Measurements from ENCODE around the gene GUCA2B.

The GUCA2B gene

GRCh38 chr1:42142894-42143675 lies 10.1 kb upstream of the GUCA2B start:
- Histone ChIP-seq H3K9ac (ENCODE audit: low read depth, low read length) (no peak overlapping the region), H3K27me3 (ENCODE audit: control insufficient read depth, insufficient read depth, low read length) (peaks cover 3% of the 10 kb centered on the region; the same call in 1 of the 2 replicates), H3K4me1 (ENCODE audit: control insufficient read depth, insufficient read depth, low read length) (no peaks in the 10 kb centered on the region), H3K9me3 (ENCODE audit: control insufficient read depth, insufficient read depth, low read length) (no peaks in the 10 kb centered on the region), H3K4me3 (ENCODE audit: low read depth, low read length) (no peak overlapping the region), H3K27ac (ENCODE audit: low read depth, low read length) (no peak overlapping the region), H3K36me3 (ENCODE audit: control insufficient read depth, insufficient read depth, low read length) (no peaks in the 10 kb centered on the region)

GRCh38 chr1:42143896-42144710 lies 9.1 kb upstream of the GUCA2B start:
- Histone ChIP-seq H3K4me3 (ENCODE audit: low read depth, low read length) (no peak overlapping the region), H3K36me3 (ENCODE audit: control insufficient read depth, insufficient read depth, low read length) (no peaks in the 10 kb centered on the region), H3K27ac (ENCODE audit: low read depth, low read length) (no peak overlapping the region), H3K9ac (ENCODE audit: low read depth, low read length) (no peak overlapping the region), H3K27me3 (ENCODE audit: control insufficient read depth, insufficient read depth, low read length) (peaks cover 3% of the 10 kb centered on the region; the same call in 1 of the 2 replicates), H3K4me1 (ENCODE audit: control insufficient read depth, insufficient read depth, low read length) (no peaks in the 10 kb centered on the region), H3K9me3 (ENCODE audit: control insufficient read depth, insufficient read depth, low read length) (no peaks in the 10 kb centered on the region)

- H3K27me3 ChIP-seq (ENCODE audit: control insufficient read depth, insufficient read depth, low read length) = peaks cover 3% of the 10 kb centered on the region; the same call in 1 of the 2 replicates
- no peaks in the 10 kb centered on the region for H3K9me3 ChIP-seq (ENCODE audit: control insufficient read depth, insufficient read depth, low read length)
- H3K4me1 ChIP-seq (ENCODE audit: control insufficient read depth, insufficient read depth, low read length) = no peaks in the 10 kb centered on the region
- H3K27ac ChIP-seq (ENCODE audit: low read depth, low read length) = no peak overlapping the region
- no peaks in the 10 kb centered on the region for H3K36me3 ChIP-seq (ENCODE audit: control insufficient read depth, insufficient read depth, low read length)
- H3K4me3 ChIP-seq (ENCODE audit: low read depth, low read length) = no peak overlapping the region
- H3K9ac ChIP-seq (ENCODE audit: low read depth, low read length) = no peak overlapping the region
These were observed 8.4 kb upstream of the GUCA2B start for GRCh38 chr1:42144711-42145388.

- Histone ChIP-seq H3K4me1 (ENCODE audit: control insufficient read depth, insufficient read depth, low read length) (no peaks in the 10 kb centered on the region), H3K9ac (ENCODE audit: low read depth, low read length) (no peak overlapping the region), H3K9me3 (ENCODE audit: control insufficient read depth, insufficient read depth, low read length) (no peaks in the 10 kb centered on the region), H3K27ac (ENCODE audit: low read depth, low read length) (no peak overlapping the region), H3K4me3 (ENCODE audit: low read depth, low read length) (no peak overlapping the region), H3K36me3 (ENCODE audit: control insufficient read depth, insufficient read depth, low read length) (no peaks in the 10 kb centered on the region), H3K27me3 (ENCODE audit: control insufficient read depth, insufficient read depth, low read length) (peaks cover 3% of the 10 kb centered on the region; the same call in 1 of the 2 replicates)
These were observed 7.9 kb upstream of the GUCA2B start for GRCh38 chr1:42145389-42145716.

GRCh38 chr1:42145764-42146625 lies 7.2 kb upstream of the GUCA2B start:
- Histone ChIP-seq H3K4me3 (ENCODE audit: low read depth, low read length) (no peak overlapping the region), H3K9ac (ENCODE audit: low read depth, low read length) (no peak overlapping the region), H3K27me3 (ENCODE audit: control insufficient read depth, insufficient read depth, low read length) (peaks cover 3% of the 10 kb centered on the region; the same call in 1 of the 2 replicates)

GRCh38 chr1:42146626-42147320 lies 6.4 kb upstream of the GUCA2B start:
- no peak overlapping the region for H3K9ac ChIP-seq (ENCODE audit: low read depth, low read length)
- H3K27me3 ChIP-seq (ENCODE audit: control insufficient read depth, insufficient read depth, low read length) = peaks cover 3% of the 10 kb centered on the region; the same call in 1 of the 2 replicates
- no peaks in the 10 kb centered on the region for H3K36me3 ChIP-seq (ENCODE audit: control insufficient read depth, insufficient read depth, low read length)
- no peaks in the 10 kb centered on the region for H3K4me1 ChIP-seq (ENCODE audit: control insufficient read depth, insufficient read depth, low read length)
- no peak overlapping the region for H3K4me3 ChIP-seq (ENCODE audit: low read depth, low read length)
- no peaks in the 10 kb centered on the region for H3K9me3 ChIP-seq (ENCODE audit: control insufficient read depth, insufficient read depth, low read length)
- no peak overlapping the region for H3K27ac ChIP-seq (ENCODE audit: low read depth, low read length)

More at GRCh38 chr1:42145764-42146625, 7.2 kb upstream of the GUCA2B start:
- Histone ChIP-seq H3K27ac (ENCODE audit: low read depth, low read length) (no peak overlapping the region), H3K9me3 (ENCODE audit: control insufficient read depth, insufficient read depth, low read length) (no peaks in the 10 kb centered on the region), H3K36me3 (ENCODE audit: control insufficient read depth, insufficient read depth, low read length) (no peaks in the 10 kb centered on the region), H3K4me1 (ENCODE audit: control insufficient read depth, insufficient read depth, low read length) (no peaks in the 10 kb centered on the region)

- Histone ChIP-seq H3K9ac (ENCODE audit: low read depth, low read length) (no peak overlapping the region), H3K4me3 (ENCODE audit: low read depth, low read length) (no peak overlapping the region), H3K36me3 (ENCODE audit: control insufficient read depth, insufficient read depth, low read length) (no peaks in the 10 kb centered on the region), H3K27ac (ENCODE audit: low read depth, low read length) (no peak overlapping the region), H3K4me1 (ENCODE audit: control insufficient read depth, insufficient read depth, low read length) (no peaks in the 10 kb centered on the region), H3K9me3 (ENCODE audit: control insufficient read depth, insufficient read depth, low read length) (no peaks in the 10 kb centered on the region), H3K27me3 (ENCODE audit: control insufficient read depth, insufficient read depth, low read length) (peaks cover 3% of the 10 kb centered on the region; the same call in 1 of the 2 replicates)
These were observed 5.0 kb upstream of the GUCA2B start for GRCh38 chr1:42148166-42148565.

GRCh38 chr1:42150651-42151050 lies 2.6 kb upstream of the GUCA2B start:
- H3K4me1 ChIP-seq (ENCODE audit: control insufficient read depth, insufficient read depth, low read length) = no peaks in the 10 kb centered on the region
- no peak overlapping the region for H3K9ac ChIP-seq (ENCODE audit: low read depth, low read length)
- peaks cover 3% of the 10 kb centered on the region; the same call in 1 of the 2 replicates for H3K27me3 ChIP-seq (ENCODE audit: control insufficient read depth, insufficient read depth, low read length)
- H3K36me3 ChIP-seq (ENCODE audit: control insufficient read depth, insufficient read depth, low read length) = no peaks in the 10 kb centered on the region
- H3K27ac ChIP-seq (ENCODE audit: low read depth, low read length) = no peak overlapping the region
- H3K9me3 ChIP-seq (ENCODE audit: control insufficient read depth, insufficient read depth, low read length) = no peaks in the 10 kb centered on the region
- H3K4me3 ChIP-seq (ENCODE audit: low read depth, low read length) = no peak overlapping the region

GRCh38 chr1:42152119-42152518 lies 1.1 kb upstream of the GUCA2B start:
- Histone ChIP-seq H3K9me3 (ENCODE audit: control insufficient read depth, insufficient read depth, low read length) (no peaks in the 10 kb centered on the region), H3K4me1 (ENCODE audit: control insufficient read depth, insufficient read depth, low read length) (no peaks in the 10 kb centered on the region), H3K36me3 (ENCODE audit: control insufficient read depth, insufficient read depth, low read length) (no peaks in the 10 kb centered on the region), H3K27ac (ENCODE audit: low read depth, low read length) (no peak overlapping the region), H3K27me3 (ENCODE audit: control insufficient read depth, insufficient read depth, low read length) (no peaks in the 10 kb centered on the region), H3K4me3 (ENCODE audit: low read depth, low read length) (no peak overlapping the region), H3K9ac (ENCODE audit: low read depth, low read length) (no peak overlapping the region)

- H3K9ac ChIP-seq (ENCODE audit: low read depth, low read length) = no peak overlapping the region
- H3K27me3 ChIP-seq (ENCODE audit: control insufficient read depth, insufficient read depth, low read length) = no peaks in the 10 kb centered on the region
- H3K4me3 ChIP-seq (ENCODE audit: low read depth, low read length) = no peak overlapping the region
- H3K4me1 ChIP-seq (ENCODE audit: control insufficient read depth, insufficient read depth, low read length) = no peaks in the 10 kb centered on the region
- no peaks in the 10 kb centered on the region for H3K36me3 ChIP-seq (ENCODE audit: control insufficient read depth, insufficient read depth, low read length)
- H3K27ac ChIP-seq (ENCODE audit: low read depth, low read length) = no peak overlapping the region
- H3K9me3 ChIP-seq (ENCODE audit: control insufficient read depth, insufficient read depth, low read length) = no peaks in the 10 kb centered on the region
These were observed 414 bp downstream of the GUCA2B start for GRCh38 chr1:42153624-42154023.
